ENCODE measurements around the gene VPS52.

GRCh38 chr6:33216117-33216649, 55.5 kb downstream of the VPS52 start:
- TF ChIP-seq, protein P1, sequence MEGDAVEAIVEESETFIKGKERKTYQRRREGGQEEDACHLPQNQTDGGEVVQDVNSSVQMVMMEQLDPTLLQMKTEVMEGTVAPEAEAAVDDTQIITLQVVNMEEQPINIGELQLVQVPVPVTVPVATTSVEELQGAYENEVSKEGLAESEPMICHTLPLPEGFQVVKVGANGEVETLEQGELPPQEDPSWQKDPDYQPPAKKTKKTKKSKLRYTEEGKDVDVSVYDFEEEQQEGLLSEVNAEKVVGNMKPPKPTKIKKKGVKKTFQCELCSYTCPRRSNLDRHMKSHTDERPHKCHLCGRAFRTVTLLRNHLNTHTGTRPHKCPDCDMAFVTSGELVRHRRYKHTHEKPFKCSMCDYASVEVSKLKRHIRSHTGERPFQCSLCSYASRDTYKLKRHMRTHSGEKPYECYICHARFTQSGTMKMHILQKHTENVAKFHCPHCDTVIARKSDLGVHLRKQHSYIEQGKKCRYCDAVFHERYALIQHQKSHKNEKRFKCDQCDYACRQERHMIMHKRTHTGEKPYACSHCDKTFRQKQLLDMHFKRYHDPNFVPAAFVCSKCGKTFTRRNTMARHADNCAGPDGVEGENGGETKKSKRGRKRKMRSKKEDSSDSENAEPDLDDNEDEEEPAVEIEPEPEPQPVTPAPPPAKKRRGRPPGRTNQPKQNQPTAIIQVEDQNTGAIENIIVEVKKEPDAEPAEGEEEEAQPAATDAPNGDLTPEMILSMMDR (IDR thresholded peaks at IDR 0.05): no peak
- TF ChIP-seq EP300 (IDR thresholded peaks at IDR 0.05) (no peak), POLR2AphosphoS5 (IDR thresholded peaks at IDR 0.05) (no peak), POLR2A (IDR thresholded peaks at IDR 0.05) (no peak)
